Measurements from ENCODE around the gene RIPOR2.
"Not testable (repeated sequence)": the region's sequence is repeated elsewhere in the genome, so short reads cannot be mapped to it uniquely, and the experiment has no call there.

RIPOR2 gene

GRCh38 chr6:24757611-24758010 is 178.1 kb downstream of the RIPOR2 start:
- DNase-seq = no peak

- DNase-seq = no peak
Observed at GRCh38 chr6:24755279-24755678, 180.5 kb downstream of the RIPOR2 start.

- not testable (repeated sequence) for DNase-seq
Observed at GRCh38 chr6:24754378-24754777, 181.4 kb downstream of the RIPOR2 start.
